ENCODE results near the gene LGALS7B.

DNA sequence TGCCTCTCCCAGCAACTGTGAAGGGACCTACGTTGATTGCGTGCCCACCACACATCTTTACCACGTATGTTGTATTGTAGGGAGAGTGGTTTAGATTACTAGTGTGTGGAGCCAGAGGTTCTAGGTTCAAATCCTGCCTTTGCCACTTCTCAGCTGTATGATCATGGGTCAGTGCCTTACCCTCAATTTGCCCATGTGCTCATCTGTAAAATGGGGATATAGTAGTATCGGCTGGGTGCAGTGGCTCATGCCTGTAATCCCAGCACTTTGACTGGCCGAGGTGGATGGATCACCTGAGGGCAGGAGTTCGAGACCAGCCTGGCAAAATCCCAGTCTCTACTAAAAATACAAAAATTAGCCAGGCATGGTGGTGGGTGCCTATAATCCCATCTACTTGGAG lies 24.3 kb downstream of the LGALS7B start:
- TF ChIP-seq POLR2A (IDR thresholded peaks at IDR 0.05; ENCODE audit: low read depth, low read length) (no peak), FOXM1 (IDR thresholded peaks at IDR 0.05; ENCODE audit: low read depth, low read length) (no peak), PAX5 (IDR thresholded peaks at IDR 0.05; ENCODE audit: borderline replicate concordance, low read depth, low read length) (no peak), TAF1 (IDR thresholded peaks at IDR 0.05; ENCODE audit: borderline replicate concordance, low read depth, low read length) (no peak), MXI1 (IDR thresholded peaks at IDR 0.05; ENCODE audit: low read depth, low read length) (no peak), REST (IDR thresholded peaks at IDR 0.05; ENCODE audit: low read depth, low read length) (no peak), ZNF207 (IDR thresholded peaks at IDR 0.05; ENCODE audit: borderline replicate concordance) (no peak), EZH2 (IDR thresholded peaks at IDR 0.05; ENCODE audit: borderline replicate concordance, control insufficient read depth, low read depth, low read length) (no peak), CTCF (IDR thresholded peaks at IDR 0.05 in 2 of 3, conservative IDR thresholded peaks at IDR 0.05 in 1 of 3; ENCODE audit: control insufficient read depth in 2 of 3, extremely low read depth in 1 of 3, insufficient read depth in 1 of 3, low read depth in 3 of 3, low read length in 3 of 3) (no peak), EP300 (IDR thresholded peaks at IDR 0.05; ENCODE audit: borderline replicate concordance in 1 of 2, control insufficient read depth in 1 of 2, low read depth in 2 of 2, low read length in 2 of 2) (no peak), CHD4 (IDR thresholded peaks at IDR 0.05) (no peak), FOS (IDR thresholded peaks at IDR 0.05; ENCODE audit: borderline replicate concordance, extremely low read depth, insufficient read length) (no peak)
- TF ChIP-seq, protein P1, sequence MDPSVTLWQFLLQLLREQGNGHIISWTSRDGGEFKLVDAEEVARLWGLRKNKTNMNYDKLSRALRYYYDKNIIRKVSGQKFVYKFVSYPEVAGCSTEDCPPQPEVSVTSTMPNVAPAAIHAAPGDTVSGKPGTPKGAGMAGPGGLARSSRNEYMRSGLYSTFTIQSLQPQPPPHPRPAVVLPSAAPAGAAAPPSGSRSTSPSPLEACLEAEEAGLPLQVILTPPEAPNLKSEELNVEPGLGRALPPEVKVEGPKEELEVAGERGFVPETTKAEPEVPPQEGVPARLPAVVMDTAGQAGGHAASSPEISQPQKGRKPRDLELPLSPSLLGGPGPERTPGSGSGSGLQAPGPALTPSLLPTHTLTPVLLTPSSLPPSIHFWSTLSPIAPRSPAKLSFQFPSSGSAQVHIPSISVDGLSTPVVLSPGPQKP (IDR thresholded peaks at IDR 0.05; ENCODE audit: low read depth, low read length) = no peak

Data from GM12878 (cell line).